Glomerular endothelial cell (primary cell): Measurements from ENCODE around the gene CAPN11. TPM values are rescaled to one million over a fixed set of nuclear protein-coding genes. Genes with fewer than 3 reads are reported as not detected.

Experiments used
- DNase-seq: peaks from one replicate; pipeline ENCODE4 v3.0.0-alpha.2; 2011; ENCODE audit warnings: low read depth, low spot score; ENCODE audit errors: extremely low read depth
- total RNA-seq: library from RNA; depleted of rRNA; stranded (reverse); fragments of >200 nt; gene quantifications from 2 replicates; pipeline ENCODE4 v1.2.3, GENCODE V29; 2015

Gene CAPN11
- total RNA-seq, 1 donor from 2014 or later: 4.1 TPM

DNA sequence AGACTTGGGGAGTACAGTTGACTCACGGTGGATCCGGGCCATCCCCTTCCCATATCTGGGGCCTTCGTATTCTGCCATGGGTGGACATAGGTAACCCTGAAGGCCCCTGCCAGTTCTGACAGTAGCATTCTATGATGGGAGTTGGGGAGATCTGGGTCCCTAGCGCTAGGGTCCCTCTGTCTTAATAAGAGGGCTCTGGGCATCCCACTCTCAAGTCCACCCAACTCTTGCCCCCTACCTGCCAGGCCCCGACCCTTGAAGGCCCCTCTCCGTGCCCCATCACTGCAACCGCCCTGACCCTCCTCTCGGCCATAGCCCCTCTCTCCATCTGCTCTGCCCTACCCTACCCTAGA is 6.5 kb upstream of the CAPN11 start:
- no peak for DNase-seq

DNA sequence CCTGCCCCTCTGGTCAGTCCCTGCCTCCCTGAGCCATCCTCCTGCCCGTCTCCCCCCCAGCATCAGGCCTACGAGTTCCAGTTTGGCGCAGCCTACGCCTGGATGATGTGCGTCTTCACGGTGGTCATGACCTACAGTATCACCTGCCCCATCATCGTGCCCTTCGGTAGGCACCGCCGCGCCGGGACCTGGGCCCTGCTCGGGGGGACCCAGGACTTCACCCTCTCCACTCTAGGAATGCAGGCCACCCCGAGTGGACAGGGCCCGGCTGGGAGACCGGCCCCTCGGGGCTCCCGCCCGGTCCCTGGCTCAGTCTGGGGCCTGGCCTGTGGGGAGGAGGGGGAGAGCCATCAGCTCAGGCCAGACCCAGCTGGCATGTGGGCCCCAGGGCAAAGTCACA is 6.1 kb upstream of the CAPN11 start:
- DNase-seq: no peak

- DNase-seq: no peak
Measured at GRCh38 chr6:44154067-44154466, 4.6 kb upstream of the CAPN11 start.

DNA sequence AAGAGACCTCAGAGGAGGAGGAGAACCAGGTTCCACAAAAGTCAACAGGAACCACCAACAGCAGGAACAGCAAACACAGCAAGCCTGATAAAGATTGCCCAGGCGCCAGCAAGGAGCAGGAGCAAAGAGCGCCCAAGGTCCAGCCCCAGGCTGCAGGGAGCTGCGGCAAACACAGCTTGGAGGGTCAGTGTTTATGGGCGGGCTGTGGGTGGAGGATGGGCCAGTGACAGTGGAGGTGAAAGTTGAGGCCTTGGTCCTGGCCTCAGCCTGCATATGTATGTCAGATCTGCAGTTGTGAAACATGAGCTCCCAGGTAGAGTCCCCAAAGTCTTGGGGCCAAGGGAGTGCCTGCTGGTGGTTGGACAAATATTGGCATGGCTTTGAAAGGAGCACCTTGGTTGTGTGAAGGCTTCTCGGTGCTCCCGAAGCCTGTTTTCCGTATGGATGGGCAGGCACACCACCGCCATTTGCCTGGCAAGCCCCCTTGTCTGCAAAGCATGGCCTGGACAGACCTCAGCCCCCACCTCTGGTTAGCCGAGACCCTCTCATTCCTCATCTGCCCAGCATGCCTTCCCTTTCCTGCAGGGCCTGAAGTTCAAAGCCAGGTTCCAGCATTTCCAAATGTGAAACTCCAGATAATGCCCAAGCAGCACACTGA is 2.0 kb upstream of the CAPN11 start:
- DNase-seq: no peak

GRCh38 chr6:44157152-44157521 is 1.5 kb upstream of the CAPN11 start:
- no peak for DNase-seq

DNA sequence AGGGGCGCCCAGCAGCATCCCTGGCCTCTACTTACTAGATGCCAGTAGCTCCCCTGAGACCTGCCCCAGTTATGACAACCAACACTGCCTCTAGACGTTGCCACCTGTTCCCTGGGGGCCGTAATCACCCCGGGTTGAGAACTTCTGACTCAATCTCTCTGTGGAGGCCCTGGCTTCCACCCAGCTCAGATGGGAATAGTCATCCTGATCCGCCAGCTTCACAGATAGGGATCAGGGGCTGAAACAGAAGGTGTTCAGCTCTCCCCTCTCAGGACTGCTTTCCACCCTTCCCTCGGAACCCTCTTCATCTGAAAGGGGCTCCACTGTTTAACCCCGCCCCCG is 3.3 kb downstream of the CAPN11 start:
- no peak for DNase-seq

- no peak for DNase-seq
Measured at GRCh38 chr6:44162876-44163625, 4.4 kb downstream of the CAPN11 start.

DNA sequence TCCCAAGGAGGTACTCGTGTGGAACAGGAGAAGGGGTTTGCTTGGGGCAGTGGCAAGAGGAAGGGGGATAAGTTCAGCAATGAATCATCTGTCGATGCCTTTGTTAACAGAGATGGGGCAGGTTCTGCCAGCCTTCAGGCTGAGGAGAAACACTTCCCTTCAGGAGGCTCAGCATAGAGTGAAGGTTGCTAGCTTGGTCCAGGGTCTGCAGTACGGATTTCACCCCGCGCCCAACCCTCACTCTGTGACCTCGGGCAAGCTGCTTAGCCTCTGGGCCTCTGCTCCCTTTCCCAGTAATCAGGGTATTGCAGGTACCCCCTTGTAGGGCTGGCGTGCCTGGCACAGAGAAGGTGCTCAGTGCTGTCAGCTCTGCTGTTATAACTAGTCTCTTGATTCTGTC is 7.5 kb downstream of the CAPN11 start:
- DNase-seq: no peak

DNA sequence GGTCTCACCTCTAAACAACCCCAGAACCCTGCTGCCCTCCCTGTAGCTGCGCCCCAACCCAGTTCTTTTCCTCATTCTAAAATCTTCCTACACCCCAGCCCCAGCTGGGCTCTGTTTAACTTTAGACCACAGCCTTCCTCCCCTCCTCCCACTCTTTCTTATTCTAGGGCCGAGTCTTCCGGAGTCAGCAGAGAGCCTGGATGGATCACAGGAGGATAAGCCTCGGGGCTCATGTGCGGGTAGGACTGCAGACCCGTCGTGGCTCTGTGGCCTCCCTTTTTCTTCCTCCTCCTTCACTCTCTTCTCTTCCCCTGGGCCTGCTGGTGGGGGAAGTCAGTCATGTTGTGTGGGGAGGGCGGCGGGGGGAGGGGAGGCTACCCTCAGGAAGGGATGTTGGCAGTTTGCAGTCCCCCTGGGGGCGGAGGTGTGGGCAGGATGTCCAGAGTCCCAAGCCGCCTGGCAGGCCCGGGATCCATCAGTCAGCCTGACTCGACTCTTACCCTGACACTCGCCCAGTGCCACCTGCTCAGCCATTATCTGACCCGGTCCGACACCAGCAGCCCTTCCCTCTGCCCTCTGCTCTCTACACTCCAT is 8.1 kb downstream of the CAPN11 start:
- DNase-seq: no peak

DNA sequence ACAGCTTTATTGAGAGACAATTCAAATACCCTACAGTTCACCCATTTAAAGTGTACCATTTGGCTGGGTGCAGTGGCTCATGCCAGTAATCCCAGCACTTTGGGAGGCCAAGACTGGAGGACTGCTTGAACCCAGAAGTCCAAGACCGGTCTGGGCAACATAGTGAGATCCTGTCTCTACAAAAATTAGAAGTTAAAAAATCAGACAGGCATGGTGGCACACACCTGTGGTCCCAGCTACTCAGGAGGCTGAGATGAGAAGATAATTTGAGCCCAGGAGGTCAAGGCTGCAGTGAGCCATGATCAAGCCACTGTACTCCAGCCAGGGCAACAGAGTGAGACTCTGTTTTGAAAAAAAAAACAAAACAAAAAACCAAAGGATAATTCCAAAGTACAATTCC is 8.9 kb downstream of the CAPN11 start:
- DNase-seq: no peak

DNA sequence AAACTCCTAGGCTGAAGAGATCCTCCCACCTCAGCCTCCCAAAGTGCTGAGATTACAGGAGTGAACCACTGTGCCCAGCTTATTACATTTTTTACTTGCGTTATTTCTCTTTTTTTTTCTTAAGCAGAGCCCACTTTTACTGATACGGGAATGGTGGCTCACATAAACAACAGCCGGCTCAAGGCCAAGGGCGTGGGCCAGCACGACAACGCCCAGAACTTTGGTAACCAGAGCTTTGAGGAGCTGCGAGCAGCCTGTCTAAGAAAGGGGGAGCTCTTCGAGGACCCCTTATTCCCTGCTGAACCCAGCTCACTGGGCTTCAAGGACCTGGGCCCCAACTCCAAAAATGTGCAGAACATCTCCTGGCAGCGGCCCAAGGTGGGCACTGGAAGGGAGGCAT is 10.5 kb downstream of the CAPN11 start:
- no peak for DNase-seq

- no peak for DNase-seq
Measured at GRCh38 chr6:44169886-44170570, 11.4 kb downstream of the CAPN11 start.

- DNase-seq: no peak
Measured at GRCh38 chr6:44171899-44172546, 13.4 kb downstream of the CAPN11 start.

GRCh38 chr6:44172731-44173500 is 14.3 kb downstream of the CAPN11 start:
- no peak for DNase-seq

- no peak for DNase-seq
Measured at GRCh38 chr6:44176130-44176761, 17.6 kb downstream of the CAPN11 start.

DNA sequence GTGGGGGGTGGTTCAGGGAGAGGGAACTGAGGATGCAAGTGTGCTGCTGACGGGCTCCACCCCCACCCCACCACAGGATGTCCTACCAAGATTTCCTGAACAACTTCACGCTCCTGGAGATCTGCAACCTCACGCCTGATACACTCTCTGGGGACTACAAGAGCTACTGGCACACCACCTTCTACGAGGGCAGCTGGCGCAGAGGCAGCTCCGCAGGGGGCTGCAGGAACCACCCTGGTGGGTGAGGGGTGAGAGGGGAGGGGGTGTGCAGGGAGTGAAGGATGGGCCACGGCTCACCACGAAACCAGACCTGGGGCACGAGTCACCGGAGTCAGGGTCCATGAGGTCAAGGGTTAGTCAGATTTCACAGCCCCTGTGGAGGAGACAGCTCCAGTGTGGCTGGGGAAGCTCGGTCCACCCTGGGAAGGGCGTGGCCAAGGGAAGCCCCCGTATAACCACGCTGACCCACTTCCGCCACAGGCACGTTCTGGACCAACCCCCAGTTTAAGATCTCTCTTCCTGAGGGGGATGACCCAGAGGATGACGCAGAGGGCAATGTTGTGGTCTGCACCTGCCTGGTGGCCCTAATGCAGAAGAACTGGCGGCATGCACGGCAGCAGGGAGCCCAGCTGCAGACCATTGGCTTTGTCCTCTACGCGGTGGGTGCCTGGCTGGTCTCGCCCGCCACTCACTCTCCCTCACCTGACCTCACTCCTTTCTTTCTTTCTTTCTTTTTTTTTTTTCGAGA is 18.3 kb downstream of the CAPN11 start:
- no peak for DNase-seq

GRCh38 chr6:44177691-44178423 is 19.2 kb downstream of the CAPN11 start:
- peak; percentile 69 for DNase-seq

DNA sequence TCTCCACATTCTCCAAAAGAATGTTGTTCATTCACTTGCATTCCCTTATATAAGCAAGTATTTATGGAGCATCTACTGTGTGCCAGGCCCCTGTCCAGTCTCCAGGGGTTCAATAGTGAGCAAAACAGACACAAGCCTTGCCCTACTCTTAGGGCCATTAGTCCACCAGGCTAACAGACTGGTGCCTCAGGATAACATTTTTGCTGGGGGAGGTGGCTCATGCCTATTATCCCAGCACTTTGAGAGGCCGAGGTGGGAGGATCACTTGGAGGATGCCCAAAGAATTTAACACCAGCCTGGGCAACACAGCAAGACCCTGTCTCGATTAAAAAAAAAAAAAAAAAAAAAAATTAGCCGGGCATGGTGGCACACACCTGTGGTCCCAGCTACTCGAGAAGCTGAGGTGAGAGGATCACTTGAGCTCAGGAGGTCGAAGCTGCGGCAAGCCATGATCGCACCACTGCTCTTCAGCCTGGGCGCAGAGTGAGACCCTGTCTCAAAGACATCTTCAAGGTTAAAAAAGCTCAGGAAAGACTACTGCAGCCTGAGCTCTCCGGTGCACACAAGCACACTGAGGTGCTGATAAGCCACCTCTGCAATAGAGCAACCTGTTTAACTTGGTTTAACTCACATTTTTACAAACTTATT is 19.9 kb downstream of the CAPN11 start:
- DNase-seq: no peak
